GM23338 (cell line): ENCODE results near the gene ENDOU. TPM values are rescaled to one million over a fixed set of nuclear protein-coding genes. Genes with fewer than 3 reads are reported as not detected.

Source experiments
- ATAC-seq: fragments of 200-7000 bp; cut with Tn5 transposase; 3 replicates; pipeline ENCODE4 v1.9.1; 2020
- DNase-seq: peaks from one replicate; pipeline ENCODE4 v3.0.0-alpha.2; 2015; ENCODE audit warnings: low spot score
- H2AFZ ChIP-seq: fragments of 200-600 bp; sonication (generic); 2 replicates; pipeline ENCODE4 v1.8.0; 2016; ENCODE audit warnings: antibody characterized with exemption, mild to moderate bottlenecking, moderate library complexity
- H3F3A ChIP-seq: fragments of 200-600 bp; sonication (generic); replicated peaks from 2 replicates; pipeline ENCODE4 v1.8.0; 2017; ENCODE audit warnings: antibody characterized with exemption, mixed run types, low read depth
- H3K27ac ChIP-seq: fragments of 200-600 bp; sonication (generic); 2 replicates; pipeline ENCODE4 v1.6.1; 2016; ENCODE audit warnings: low read depth
- H3K27me3 ChIP-seq: fragments of 200-600 bp; sonication (generic); 2 replicates; pipeline ENCODE4 v1.8.0; 2016; ENCODE audit warnings: mild to moderate bottlenecking, mixed run types, moderate library complexity; ENCODE audit not compliant: insufficient read depth
- H3K36me3 ChIP-seq: fragments of 200-600 bp; sonication (generic); 2 replicates; pipeline ENCODE4 v1.8.0; 2016; ENCODE audit warnings: mild to moderate bottlenecking; ENCODE audit not compliant: insufficient read depth
- H3K4me1 ChIP-seq: fragments of 200-600 bp; sonication (generic); 2 replicates; pipeline ENCODE4 v1.8.0; 2016; ENCODE audit warnings: mild to moderate bottlenecking, moderate library complexity; ENCODE audit not compliant: insufficient read depth
- H3K4me2 ChIP-seq: fragments of 200-600 bp; sonication (generic); 2 replicates; pipeline ENCODE4 v1.7.1; 2017; ENCODE audit warnings: mixed run types
- H3K4me3 ChIP-seq: fragments of 200-600 bp; sonication (generic); 2 replicates; pipeline ENCODE4 v1.6.1; 2016; ENCODE audit warnings: mixed run types
- H3K79me2 ChIP-seq: fragments of 200-600 bp; sonication (generic); replicated peaks from 2 replicates; pipeline ENCODE4 v1.8.0; 2017; ENCODE audit warnings: mild to moderate bottlenecking; ENCODE audit not compliant: insufficient read depth
- H3K9me2 ChIP-seq: fragments of 200-600 bp; sonication (generic); 2 replicates; pipeline ENCODE4 v1.8.0; 2017; ENCODE audit not compliant: insufficient read depth
- H4K20me1 ChIP-seq: fragments of 200-600 bp; sonication (generic); replicated peaks from 2 replicates; pipeline ENCODE4 v1.8.0; 2017; ENCODE audit warnings: mild to moderate bottlenecking; ENCODE audit not compliant: insufficient read depth
- H3K27ac Mint-ChIP-seq: 2 replicates; pipeline ENCODE4 v1.8.0; 2020; ENCODE audit warnings: inconsistent platforms, mild to moderate bottlenecking, moderate library complexity, mixed read lengths
- H3K27me3 Mint-ChIP-seq: 3 replicates; pipeline ENCODE4 v1.8.0; 2022; ENCODE audit warnings: low read depth, mild to moderate bottlenecking, moderate library complexity, mixed read lengths, inconsistent platforms; ENCODE audit not compliant: insufficient read depth, poor library complexity
- H3K36me3 Mint-ChIP-seq: 3 replicates; pipeline ENCODE4 v1.8.0; 2021; ENCODE audit warnings: low read depth, mild to moderate bottlenecking, inconsistent platforms, moderate library complexity, mixed read lengths
- H3K4me1 Mint-ChIP-seq: 3 replicates; pipeline ENCODE4 v1.8.0; 2020; ENCODE audit warnings: mild to moderate bottlenecking, inconsistent platforms, mixed read lengths
- H3K4me3 Mint-ChIP-seq: 3 replicates; pipeline ENCODE4 v1.8.0; 2021; ENCODE audit warnings: moderate library complexity, mild to moderate bottlenecking, inconsistent platforms, mixed read lengths
- H3K9me3 Mint-ChIP-seq: 3 replicates; pipeline ENCODE4 v1.8.0; 2020; ENCODE audit warnings: moderate library complexity, mild to moderate bottlenecking, inconsistent platforms, mixed read lengths
- CREB1 ChIP-seq: fragments of 250-450 bp; sonication (Bioruptor Pico); IDR thresholded peaks from 2 replicates; pipeline ENCODE4 v1.5.0; 2020; ENCODE audit warnings: low read depth, mild to moderate bottlenecking, moderate library complexity
- CTCF ChIP-seq, 2 experiments: fragments of 200-600 bp in 1 of 2; sonication (generic) in 1 of 2; conservative IDR thresholded peaks; 2 replicates each; pipeline versions ENCODE4 v1.5.1 to v1.6.1; 2016 to 2017; ENCODE audit warnings: antibody characterized with exemption in 2 of 2, low read depth in 2 of 2, mild to moderate bottlenecking in 2 of 2, moderate library complexity in 1 of 2
- ETS1 ChIP-seq: IDR thresholded peaks from 2 replicates; pipeline ENCODE4 v1.6.1; 2016; ENCODE audit warnings: antibody characterized with exemption
- EZH2 ChIP-seq: fragments of 200-600 bp; sonication (generic); IDR thresholded peaks from one replicate; pipeline ENCODE4 v1.8.0; 2017; ENCODE audit warnings: antibody characterized with exemption, mild to moderate bottlenecking, low read depth; ENCODE audit not compliant: unreplicated experiment
- EZH2phosphoT487 ChIP-seq: fragments of 200-600 bp; sonication (generic); IDR thresholded peaks from one replicate; pipeline ENCODE4 v1.8.1; 2018; ENCODE audit warnings: antibody characterized with exemption; ENCODE audit not compliant: unreplicated experiment
- POLR2AphosphoS5 ChIP-seq: IDR thresholded peaks from 2 replicates; pipeline ENCODE4 v1.6.1; 2016; ENCODE audit warnings: antibody characterized with exemption, low read depth
- REST ChIP-seq: IDR thresholded peaks from one replicate; pipeline ENCODE4 v1.6.1; 2018; ENCODE audit warnings: antibody characterized with exemption; ENCODE audit not compliant: unreplicated experiment
- ZNF114 ChIP-seq: fragments of 250-450 bp; sonication (Bioruptor Pico); IDR thresholded peaks from 2 replicates; pipeline ENCODE4 v1.5.0; 2020; ENCODE audit warnings: mild to moderate bottlenecking, moderate library complexity
- ZNF331 ChIP-seq: fragments of 250-450 bp; sonication (Bioruptor Pico); IDR thresholded peaks from 2 replicates; pipeline ENCODE4 v1.5.0; 2020; ENCODE audit warnings: low read depth, mild to moderate bottlenecking, moderate library complexity
- polyA plus RNA-seq: library from polyadenylated mRNA; unstranded; fragments of >200 nt; fragmentation: Nextera tagmentation; extraction: Ambion mirVana; gene quantifications from 2 replicates; pipeline ENCODE4 v1.2.1, GENCODE V29; 2016
- total RNA-seq: library from RNA; depleted of rRNA; stranded (reverse); fragments of >200 nt; shearing (Covaris generic); gene quantifications from 2 replicates; pipeline ENCODE4 v1.2.3, GENCODE V29; 2014

ENDOU gene
- total and polyA plus RNA-seq, 2 experiments from 2014 or later: not detected

- TF ChIP-seq REST (no peak), ZNF114 (CRISPR knock-in tag) (no peak), EZH2phosphoT487 (no peak), POLR2AphosphoS5 (no peak), CTCF (conservative IDR thresholded peaks at IDR 0.05; ENCODE audit: low read depth in 2 of 2) (no peak), EZH2 (no peak), ETS1 (no peak)
These were observed 46.9 kb upstream of the ENDOU start (continued) for GRCh38 chr12:47772094-47772660.

- H3K4me3 Mint-ChIP-seq: no peak overlapping the region
- TF ChIP-seq ZNF114 (CRISPR knock-in tag) (no peak), EZH2 (no peak), CTCF (conservative IDR thresholded peaks at IDR 0.05; ENCODE audit: low read depth in 2 of 2) (no peak), ZNF331 (CRISPR knock-in tag) (no peak), CREB1 (CRISPR knock-in tag) (no peak)
These were observed 46.0 kb upstream of the ENDOU start for GRCh38 chr12:47771304-47771703.

More at GRCh38 chr12:47771304-47771703, 46.0 kb upstream of the ENDOU start:
- Histone ChIP-seq H4K20me1 (no peaks in the 10 kb centered on the region), H3K4me1 (peaks cover 32% of the 10 kb centered on the region), H3K4me3 (no peak overlapping the region), H3K9me2 (no peaks in the 10 kb centered on the region), H2AFZ (no peak overlapping the region), H3K4me2 (no peak overlapping the region), H3F3A (peaks cover 15% of the 10 kb centered on the region), H3K27ac (no peak overlapping the region), H3K79me2 (no peaks in the 10 kb centered on the region), H3K27me3 (peaks cover 17% of the 10 kb centered on the region), H3K36me3 (no peaks in the 10 kb centered on the region)
- Mint-ChIP-seq H3K36me3 (no peaks in the 10 kb centered on the region), H3K9me3 (no peaks in the 10 kb centered on the region), H3K27ac (no peak overlapping the region), H3K4me1 (peaks cover 27% of the 10 kb centered on the region), H3K27me3 (peaks cover 14% of the 10 kb centered on the region)
- ATAC-seq (no peak), DNase-seq (no peak)
